A549 (cell line): ENCODE results near the gene GATA2. TPM values are rescaled to one million over a fixed set of nuclear protein-coding genes. Genes with fewer than 3 reads are reported as not detected.

Experiments used
- ATAC-seq, 2 experiments: fragments of 200-7000 bp in 1 of 2; fragments of >200 bp in 1 of 2; cut with Nextera tagmentation in 1 of 2; cut with Tn5 transposase in 1 of 2; 3 replicates each; pipeline versions ENCODE4 v1.8.0 to v1.9.1; 2018 to 2020; ENCODE audit warnings: mild to moderate bottlenecking in 1 of 2, moderate library complexity in 1 of 2
- CTCF ChIA-PET: fragments of 300-600 bp; sonication (Branson Sonifier 250); formaldehyde crosslinking; extraction: SDS; loops from one replicate; lab custom pipeline; 2021; ENCODE audit warnings: antibody characterized with exemption, inconsistent platforms; lab: Yijun Ruan, JAX
- POLR2A ChIA-PET: fragments of 350-600 bp; formaldehyde crosslinking; extraction: SDS; loops from one replicate; lab custom pipeline; 2021; ENCODE audit warnings: antibody characterized with exemption, inconsistent platforms; lab: Yijun Ruan, JAX
- DNase-seq, 2 experiments: peaks; one replicate each; pipeline versions ENCODE4 v3.0.0 to v3.0.0-alpha.2; 2011 to 2016; ENCODE audit warnings: low read depth in 1 of 2, low spot score in 1 of 2
- FAIRE-seq: peaks from 2 replicates; lab custom pipeline; 2011; peaks lifted over from hg19 to GRCh38; lab: Jason Lieb, UNC
- H3K27ac ChIP-seq, 2 experiments: fragments of >200 bp; sonication (Bioruptor Twin); formaldehyde crosslinking; 3 replicates each; pipeline ENCODE4 v1.5.1; 2016 to 2017
- H3K4me1 ChIP-seq: fragments of >200 bp; sonication (Bioruptor Twin); formaldehyde crosslinking; 3 replicates; pipeline ENCODE4 v1.6.1; 2016
- H3K4me2 ChIP-seq: fragments of >200 bp; sonication (Bioruptor Twin); formaldehyde crosslinking; 3 replicates; pipeline ENCODE4 v1.6.1; 2016
- H3K4me3 ChIP-seq: fragments of >200 bp; sonication (Bioruptor Twin); formaldehyde crosslinking; 3 replicates; pipeline ENCODE4 v1.5.1; 2016
- H3K9me3 ChIP-seq: fragments of >200 bp; sonication (Bioruptor Twin); formaldehyde crosslinking; 3 replicates; pipeline ENCODE4 v1.6.1; 2016
- CEBPB ChIP-seq, 2 experiments: fragments of >200 bp in 1 of 2; sonication (Bioruptor Twin) in 1 of 2; formaldehyde crosslinking in 1 of 2; IDR thresholded peaks; 2 replicates each; pipeline ENCODE4 v1.6.1; 2012 to 2016
- CHD4 ChIP-seq: fragments of 200-600 bp; sonication (generic); IDR thresholded peaks from 2 replicates; pipeline ENCODE4 v1.6.1; 2016; ENCODE audit warnings: antibody characterized with exemption, mild to moderate bottlenecking, borderline replicate concordance
- EHF ChIP-seq: fragments of 250-450 bp; sonication (Bioruptor Pico); IDR thresholded peaks from 2 replicates; pipeline ENCODE4 v1.5.0; 2020; ENCODE audit warnings: mild to moderate bottlenecking
- ELK1 ChIP-seq: fragments of 150-350 bp; IDR thresholded peaks from 2 replicates; pipeline ENCODE4 v1.6.1; 2014; ENCODE audit warnings: low read depth, mild to moderate bottlenecking, low read length
- EP300 ChIP-seq, 2 experiments: fragments of >200 bp; sonication (Bioruptor Twin); formaldehyde crosslinking; IDR thresholded peaks; 2 replicates in 1 of 2; 3 replicates in 1 of 2; pipeline ENCODE4 v1.6.1; 2016 to 2017
- FOSB ChIP-seq: fragments of 250-450 bp; sonication (Bioruptor Pico); IDR thresholded peaks from 2 replicates; pipeline ENCODE4 v1.5.0; 2020; ENCODE audit warnings: mild to moderate bottlenecking, moderate library complexity
- FOXS1 ChIP-seq: fragments of 250-450 bp; sonication (Bioruptor Pico); IDR thresholded peaks from 2 replicates; pipeline ENCODE4 v1.5.0; 2020; ENCODE audit warnings: mild to moderate bottlenecking, moderate library complexity
- GATA3 ChIP-seq: IDR thresholded peaks from 2 replicates; pipeline ENCODE4 v1.6.1; 2012; ENCODE audit warnings: borderline replicate concordance
- HEYL ChIP-seq: fragments of 250-450 bp; sonication (Bioruptor Pico); IDR thresholded peaks from 2 replicates; pipeline ENCODE4 v1.8.0; 2021; ENCODE audit warnings: mild to moderate bottlenecking, moderate library complexity
- JUNB ChIP-seq: fragments of >200 bp; sonication (Bioruptor Twin); formaldehyde crosslinking; IDR thresholded peaks from 2 replicates; pipeline ENCODE4 v1.6.1; 2016
- MYC ChIP-seq: IDR thresholded peaks from 2 replicates; pipeline ENCODE4 v1.6.1; 2012; ENCODE audit warnings: mild to moderate bottlenecking, inconsistent platforms, low read length, improper control_type of control experiment, borderline replicate concordance
- POLR2A ChIP-seq: IDR thresholded peaks from 2 replicates; pipeline ENCODE4 v1.6.1; 2012; ENCODE audit warnings: mild to moderate bottlenecking, low read length
- POLR2AphosphoS2 ChIP-seq: conservative IDR thresholded peaks from 2 replicates; pipeline ENCODE4 v1.6.1; 2012; ENCODE audit warnings: low read length, improper control_type of control experiment, inconsistent platforms
- RFX5 ChIP-seq: fragments of 450-650 bp; IDR thresholded peaks from 2 replicates; pipeline ENCODE4 v1.7.1; 2014; ENCODE audit warnings: antibody characterized with exemption, mild to moderate bottlenecking, moderate library complexity
- SMC3 ChIP-seq: fragments of >200 bp; sonication (Bioruptor Twin); formaldehyde crosslinking; IDR thresholded peaks from 3 replicates; pipeline ENCODE4 v1.6.1; 2018; ENCODE audit warnings: inconsistent platforms
- SREBF2 ChIP-seq: fragments of 450-650 bp; IDR thresholded peaks from 2 replicates; pipeline ENCODE4 v1.6.1; 2014; ENCODE audit warnings: mild to moderate bottlenecking, moderate library complexity
- TP53 ChIP-seq: fragments of 250-450 bp; sonication (Bioruptor Pico); IDR thresholded peaks from 2 replicates; pipeline ENCODE4 v1.5.0; 2021; ENCODE audit warnings: mild to moderate bottlenecking, moderate library complexity
- ZFP36 ChIP-seq: fragments of 450-650 bp; IDR thresholded peaks from 2 replicates; pipeline ENCODE4 v1.6.1; 2014; ENCODE audit warnings: borderline replicate concordance; ENCODE audit not compliant: partially characterized antibody
- ZSCAN20 ChIP-seq: fragments of 250-450 bp; sonication (Bioruptor Pico); IDR thresholded peaks from 2 replicates; pipeline ENCODE4 v1.8.0; 2022; ENCODE audit warnings: mild to moderate bottlenecking, moderate library complexity
- WGBS: methylation state at CpG from one replicate; pipeline ENCODE4 v1.1.6; 2017; ENCODE audit errors: missing lambda C conversion rate; 5-methylcytosine and 5-hydroxymethylcytosine counted together
- polyA plus RNA-seq, 4 experiments: library from polyadenylated mRNA; depleted of rRNA in 3 of 4; stranded (reverse); fragments of >200 nt; fragmentation: RNase III in 1 of 4; extraction: RNeasy Plus Mini Kit Qiagen cat#74134 plus additional on column Dnase treatment in 1 of 4; gene quantifications; 2 replicates in 3 of 4; 3 replicates in 1 of 4; pipeline ENCODE4 v1.2.3, GENCODE V29; 2011 to 2017
- TF ChIP-seq, protein P1 (sequence below): fragments of 250-450 bp; sonication (Bioruptor Pico); IDR thresholded peaks from 2 replicates; pipeline ENCODE4 v1.5.0; 2021; ENCODE audit warnings: mild to moderate bottlenecking, moderate library complexity, borderline replicate concordance
- TF ChIP-seq, protein P2 (sequence below): fragments of 250-450 bp; sonication (Bioruptor Pico); IDR thresholded peaks from 2 replicates; pipeline ENCODE4 v1.5.0; 2020; ENCODE audit warnings: low read depth, mild to moderate bottlenecking, moderate library complexity
- TF ChIP-seq, protein P3 (sequence below): fragments of >200 bp; sonication (Bioruptor Twin); formaldehyde crosslinking; IDR thresholded peaks from 3 replicates; pipeline ENCODE4 v1.6.1; 2016

GATA2 gene
- polyA plus RNA-seq, 2 of the 4 experiments (the other 2 are of a cell fraction): 0.68 to 4.9 TPM

GRCh38 chr3:128473737-128474136, 19.3 kb downstream of the GATA2 start:
- no peak overlapping the region for H3K27ac ChIP-seq
- H3K4me3 ChIP-seq: no peak overlapping the region
- H3K9me3 ChIP-seq: no peaks in the 10 kb centered on the region
- H3K4me1 ChIP-seq: no peaks in the 10 kb centered on the region
- DNase-seq: no peak
- WGBS: 26% methylated on average over 4 of the region's 4 CpGs
- no peak overlapping the region for H3K4me2 ChIP-seq
- ChIA-PET POLR2A (no interaction called here), CTCF (no interaction called here)
- no peak for ATAC-seq
- FAIRE-seq: no peak
- TF ChIP-seq ZFP36 (no peak), EP300 (IDR thresholded peaks at IDR 0.05) (no peak), HEYL (CRISPR knock-in tag) (no peak), CEBPB (IDR thresholded peaks at IDR 0.05) (no peak), MYC (no peak), POLR2A (no peak), GATA3 (no peak), SMC3 (no peak), FOSB (no peak)
- TF ChIP-seq, protein P1, sequence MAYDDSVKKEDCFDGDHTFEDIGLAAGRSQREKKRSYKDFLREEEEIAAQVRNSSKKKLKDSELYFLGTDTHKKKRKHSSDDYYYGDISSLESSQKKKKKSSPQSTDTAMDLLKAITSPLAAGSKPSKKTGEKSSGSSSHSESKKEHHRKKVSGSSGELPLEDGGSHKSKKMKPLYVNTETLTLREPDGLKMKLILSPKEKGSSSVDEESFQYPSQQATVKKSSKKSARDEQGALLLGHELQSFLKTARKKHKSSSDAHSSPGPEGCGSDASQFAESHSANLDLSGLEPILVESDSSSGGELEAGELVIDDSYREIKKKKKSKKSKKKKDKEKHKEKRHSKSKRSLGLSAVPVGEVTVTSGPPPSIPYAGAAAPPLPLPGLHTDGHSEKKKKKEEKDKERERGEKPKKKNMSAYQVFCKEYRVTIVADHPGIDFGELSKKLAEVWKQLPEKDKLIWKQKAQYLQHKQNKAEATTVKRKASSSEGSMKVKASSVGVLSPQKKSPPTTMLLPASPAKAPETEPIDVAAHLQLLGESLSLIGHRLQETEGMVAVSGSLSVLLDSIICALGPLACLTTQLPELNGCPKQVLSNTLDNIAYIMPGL (CRISPR knock-in tag): no peak
- TF ChIP-seq, all 56 proteins: peak for 0

DNA sequence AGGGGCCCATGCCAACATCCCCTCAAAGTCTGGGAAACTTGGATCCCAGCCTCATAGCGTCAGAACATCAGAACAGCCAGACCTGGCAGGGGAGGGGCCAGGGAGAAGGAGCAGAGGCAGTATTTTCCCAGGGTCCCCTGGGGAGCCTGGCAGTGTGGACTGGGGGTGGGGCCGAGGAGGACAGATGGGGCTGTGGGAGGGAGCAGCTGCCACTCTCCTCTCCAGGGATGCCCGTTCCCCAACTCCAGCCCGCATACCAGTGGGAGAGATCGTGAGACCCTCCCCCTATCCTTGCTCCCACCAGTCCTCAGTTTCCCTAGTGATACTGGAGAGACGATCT, 19.9 kb downstream of the GATA2 start:
- no peak for ATAC-seq
- TF ChIP-seq, protein P2, sequence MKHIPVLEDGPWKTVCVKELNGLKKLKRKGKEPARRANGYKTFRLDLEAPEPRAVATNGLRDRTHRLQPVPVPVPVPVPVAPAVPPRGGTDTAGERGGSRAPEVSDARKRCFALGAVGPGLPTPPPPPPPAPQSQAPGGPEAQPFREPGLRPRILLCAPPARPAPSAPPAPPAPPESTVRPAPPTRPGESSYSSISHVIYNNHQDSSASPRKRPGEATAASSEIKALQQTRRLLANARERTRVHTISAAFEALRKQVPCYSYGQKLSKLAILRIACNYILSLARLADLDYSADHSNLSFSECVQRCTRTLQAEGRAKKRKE: no peak
- no peak for TF ChIP-seq EHF
- TF ChIP-seq ZSCAN20 (CRISPR knock-in tag): no peak
- no peak for TF ChIP-seq CHD4
- no peak for TF ChIP-seq SREBF2
- TF ChIP-seq, protein P3, sequence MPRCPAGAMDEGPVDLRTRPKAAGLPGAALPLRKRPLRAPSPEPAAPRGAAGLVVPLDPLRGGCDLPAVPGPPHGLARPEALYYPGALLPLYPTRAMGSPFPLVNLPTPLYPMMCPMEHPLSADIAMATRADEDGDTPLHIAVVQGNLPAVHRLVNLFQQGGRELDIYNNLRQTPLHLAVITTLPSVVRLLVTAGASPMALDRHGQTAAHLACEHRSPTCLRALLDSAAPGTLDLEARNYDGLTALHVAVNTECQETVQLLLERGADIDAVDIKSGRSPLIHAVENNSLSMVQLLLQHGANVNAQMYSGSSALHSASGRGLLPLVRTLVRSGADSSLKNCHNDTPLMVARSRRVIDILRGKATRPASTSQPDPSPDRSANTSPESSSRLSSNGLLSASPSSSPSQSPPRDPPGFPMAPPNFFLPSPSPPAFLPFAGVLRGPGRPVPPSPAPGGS: no peak
- TF ChIP-seq JUNB: no peak
- TF ChIP-seq FOXS1 (CRISPR knock-in tag): no peak
- TF ChIP-seq ELK1: no peak
- TF ChIP-seq FOSB: no peak
- no peak for TF ChIP-seq POLR2AphosphoS2
- no peak for TF ChIP-seq RFX5
- no peak for TF ChIP-seq TP53 (CRISPR knock-in tag)
- no peak for TF ChIP-seq GATA3
- no peaks in the 10 kb centered on the region for H3K4me1 ChIP-seq
- 57% methylated on average over 4 of the region's 6 CpGs for WGBS
- no peaks in the 10 kb centered on the region for H3K9me3 ChIP-seq
- no peak for DNase-seq
- POLR2A ChIA-PET: no interaction called here
- FAIRE-seq: no peak
- no peak overlapping the region for H3K4me3 ChIP-seq
- H3K27ac ChIP-seq: no peak overlapping the region
- CTCF ChIA-PET: interaction anchor here (1.1 kb wide), 1 partner anchor 9 kb away, joined by 4 read pairs; no protein-coding TSS in a partner anchor
- H3K4me2 ChIP-seq: no peak overlapping the region
